ENCODE measurements around the gene SPAG9.

DNA sequence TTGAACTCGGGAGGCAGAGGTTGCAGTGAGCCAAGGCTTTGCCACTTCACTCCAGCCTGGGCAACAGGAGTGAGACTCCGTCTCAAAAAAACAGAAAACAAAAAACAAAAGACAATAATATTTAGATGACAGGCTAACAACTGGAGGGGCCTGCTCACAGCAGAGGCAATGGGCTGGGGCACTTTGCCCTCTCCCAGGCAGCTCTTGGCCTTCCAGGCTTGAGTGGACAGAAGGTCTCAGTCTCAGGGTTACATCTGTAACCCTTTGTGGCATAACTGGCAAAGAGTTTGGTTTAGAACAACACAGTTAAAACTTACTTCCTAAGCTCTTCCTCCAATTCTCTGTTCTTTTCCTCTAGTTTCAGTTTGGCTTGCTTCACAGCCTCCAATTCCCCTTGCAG, 114.9 kb downstream of the SPAG9 start:
- TF ChIP-seq POLR2AphosphoS5 (IDR thresholded peaks at IDR 0.05) (no peak), POLR2A (IDR thresholded peaks at IDR 0.05; ENCODE audit: low read depth) (no peak)
